Stimulated activated CD4-positive, alpha-beta T cell treated with anti-CD3 and anti-CD28 coated beads, Interleukin-12 subunit alpha, Interleukin-12 subunit beta, amount 100 ng/mL, for 48 hours (primary cell): Measurements from ENCODE around the gene SRL.
A peak's percentile ranks its signal among the peaks of the same experiment; 100 is the strongest.

ENCODE experiments used
- DNase-seq, 3 donors: peaks; one replicate each; pipeline ENCODE4 v3.0.0-alpha.2; 2020; ENCODE audit warnings: low read depth in 2 of 3, low spot score in 1 of 3

Gene SRL

GRCh38 chr16:4241928-4242283 lies at the start of gene SRL:
TSS of gene SRL (minus strand) at chr16:4242080. CDS start at chr16:4242067, 13 bp downstream.
- no peak for DNase-seq

- DNase-seq = no peak
Observed at GRCh38 chr16:4290236-4290830, 48.5 kb upstream of the SRL start.

DNA sequence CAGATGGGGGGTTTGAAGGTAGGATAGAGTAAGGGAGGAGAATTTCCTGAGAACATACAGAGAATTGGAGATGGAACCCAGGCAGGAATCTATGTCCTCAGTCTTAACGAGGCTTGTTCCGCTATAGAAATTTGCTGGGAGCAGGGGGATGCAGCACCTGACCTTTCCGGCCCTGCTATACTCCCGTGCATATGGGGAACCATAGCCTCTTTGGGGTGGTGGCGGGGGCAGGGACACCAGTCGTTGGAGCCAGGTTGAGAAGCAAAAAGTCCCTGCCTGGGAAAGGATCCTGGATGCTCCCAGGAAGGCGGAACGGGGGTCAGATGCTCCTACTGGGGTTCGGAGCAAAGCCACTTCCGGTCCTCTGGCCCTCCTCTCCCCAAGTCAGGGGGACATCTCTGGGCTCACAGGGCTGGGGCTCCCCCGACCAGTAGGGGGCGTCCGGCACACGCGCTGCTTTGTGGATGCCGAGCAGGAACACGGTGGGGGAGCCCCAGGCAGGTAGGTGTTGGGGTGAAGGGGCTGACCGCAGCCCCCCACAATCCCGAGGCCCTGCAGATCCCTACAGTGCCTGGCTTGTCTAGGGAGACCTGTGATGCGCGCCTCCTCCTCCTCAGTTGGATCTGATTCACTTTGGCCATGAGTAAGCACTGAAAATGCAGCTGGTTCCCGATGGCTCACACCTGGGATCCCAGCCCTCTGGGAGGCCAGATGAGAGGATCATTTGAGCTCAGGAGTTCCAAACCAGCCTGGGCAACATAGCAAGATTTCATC lies 46.5 kb upstream of the SRL start:
- peak in 2 of 3 donors; percentile 62 to 74 for DNase-seq

- no peak for DNase-seq
Observed at GRCh38 chr16:4285167-4285566, 43.3 kb upstream of the SRL start.

- DNase-seq = no peak
Observed at GRCh38 chr16:4283939-4284338, 42.1 kb upstream of the SRL start.

DNA sequence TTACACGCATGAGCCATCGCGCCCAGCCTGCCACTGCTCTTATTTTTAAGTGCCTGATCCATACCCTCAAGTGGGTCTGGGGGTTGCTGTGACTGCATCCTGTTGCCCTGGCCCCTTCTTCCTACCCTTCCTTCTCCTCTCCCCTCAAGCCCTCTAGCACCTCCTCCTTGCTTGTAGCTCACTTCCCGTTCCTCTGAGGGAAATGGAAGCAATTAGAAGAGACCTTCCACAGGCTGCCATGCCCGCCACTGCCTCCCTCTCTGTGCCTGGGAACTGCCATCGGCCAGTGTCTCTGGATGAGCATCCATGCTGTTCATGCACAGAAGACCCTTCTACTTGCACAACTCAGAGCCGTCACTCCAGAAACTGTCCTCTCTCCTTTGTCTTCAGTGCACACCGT lies 41.6 kb upstream of the SRL start:
- DNase-seq = no peak

DNA sequence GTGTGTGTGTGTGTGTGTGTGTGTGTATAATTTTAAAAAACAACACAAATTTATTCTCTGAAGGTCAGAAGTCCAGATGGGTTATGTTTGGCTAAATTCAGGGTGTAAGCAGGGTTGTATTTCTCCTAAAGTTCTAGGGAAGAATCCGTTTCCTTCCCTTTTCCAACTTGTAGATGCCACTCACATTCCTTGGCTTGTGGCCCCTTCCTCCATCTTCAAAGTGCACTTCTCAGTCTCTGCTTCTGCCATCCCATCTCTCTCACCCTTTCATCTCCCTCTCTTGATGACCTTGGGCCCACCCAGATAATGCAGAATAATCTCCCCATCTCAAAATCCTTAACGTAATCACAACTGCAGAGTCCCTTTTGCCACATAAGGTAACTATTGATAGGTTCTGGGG lies 38.7 kb upstream of the SRL start:
- DNase-seq = no peak

- DNase-seq = no peak
Observed at GRCh38 chr16:4277987-4278513, 36.2 kb upstream of the SRL start.

DNA sequence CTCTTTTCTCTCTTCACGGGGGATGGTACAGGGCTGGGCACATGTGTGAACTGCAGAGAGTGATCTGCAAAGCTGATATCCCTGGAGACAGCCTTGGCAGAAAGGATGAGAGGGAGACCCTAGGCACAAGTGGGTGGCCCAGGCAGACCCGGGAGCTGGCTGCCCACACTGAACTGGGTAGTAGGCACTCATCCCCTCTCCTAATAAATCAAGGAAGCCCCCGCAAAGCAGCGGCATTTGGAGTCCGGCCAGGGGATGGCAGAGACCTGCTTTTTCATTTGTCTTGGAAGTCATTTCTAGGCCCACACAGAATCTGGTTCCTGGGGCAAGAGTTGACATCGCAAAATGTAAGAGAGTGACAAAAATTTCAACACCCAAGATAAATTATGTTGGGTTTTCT lies 34.0 kb upstream of the SRL start:
- no peak for DNase-seq

DNA sequence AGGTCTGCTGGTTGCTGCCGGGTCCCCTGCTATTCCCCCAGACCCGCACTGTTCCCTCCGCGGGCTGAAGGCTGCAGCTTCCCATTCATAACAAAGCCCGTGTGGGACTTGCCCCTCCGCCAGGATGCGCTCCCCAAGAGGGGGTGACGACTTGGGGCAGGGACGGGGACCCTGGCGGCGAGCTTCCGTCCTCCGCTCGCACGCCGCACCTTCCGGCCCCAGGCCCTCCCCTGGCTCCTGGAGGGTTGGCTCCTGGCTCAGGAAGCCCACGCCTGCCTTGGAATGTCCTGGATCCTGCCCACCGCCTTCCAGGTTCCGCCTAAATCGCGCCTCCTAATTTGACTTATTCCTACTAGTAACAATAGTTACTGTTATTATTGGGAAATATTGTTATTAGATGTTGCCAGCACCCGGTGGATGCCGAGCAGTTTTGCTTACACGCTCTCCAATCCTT lies 32.0 kb upstream of the SRL start:
- DNase-seq = peak; percentile 29 to 43 (median 43)

DNA sequence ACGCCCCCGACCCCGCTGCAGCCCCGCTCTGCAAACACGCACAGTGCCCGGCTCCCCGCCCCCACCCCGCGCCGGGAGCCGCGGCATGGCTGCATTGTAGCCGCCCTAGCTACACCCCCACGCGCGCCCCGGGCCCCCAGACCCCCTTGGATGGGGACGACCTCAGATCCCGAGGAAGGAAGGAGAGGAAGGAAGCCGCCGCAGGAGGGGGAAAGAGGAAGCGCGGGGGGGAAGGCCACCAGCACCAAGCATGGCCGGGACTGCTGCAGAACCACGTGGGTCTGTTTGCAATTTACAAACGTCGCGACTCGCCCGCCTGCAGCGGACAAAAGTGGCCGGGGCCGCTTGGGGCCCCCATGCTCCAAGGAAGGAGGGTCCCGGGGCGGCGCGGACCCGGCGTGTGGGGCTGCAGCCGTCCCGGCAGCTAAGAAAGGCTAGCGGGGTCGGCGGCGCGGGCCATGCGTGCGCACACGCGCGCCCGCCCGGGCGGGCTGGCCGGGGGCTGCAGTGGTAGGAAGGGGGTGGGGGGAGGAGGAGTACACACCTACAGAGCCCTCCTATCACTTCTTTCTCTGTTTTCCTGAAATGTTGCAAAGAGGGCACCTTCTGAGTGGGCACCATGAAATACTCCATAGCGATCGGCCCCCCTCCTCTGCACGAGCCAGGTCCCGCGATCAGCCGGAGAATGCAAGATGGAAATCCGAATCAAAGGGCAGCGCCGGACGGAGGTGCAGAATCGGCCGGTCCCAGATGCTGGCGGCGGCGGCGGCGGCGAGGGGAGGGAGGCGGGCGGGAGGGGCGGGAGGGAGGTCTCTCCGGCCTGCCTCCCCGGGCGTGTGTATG lies 30.5 kb upstream of the SRL start:
- peak in 1 of 3 donors; percentile 31 for DNase-seq

DNA sequence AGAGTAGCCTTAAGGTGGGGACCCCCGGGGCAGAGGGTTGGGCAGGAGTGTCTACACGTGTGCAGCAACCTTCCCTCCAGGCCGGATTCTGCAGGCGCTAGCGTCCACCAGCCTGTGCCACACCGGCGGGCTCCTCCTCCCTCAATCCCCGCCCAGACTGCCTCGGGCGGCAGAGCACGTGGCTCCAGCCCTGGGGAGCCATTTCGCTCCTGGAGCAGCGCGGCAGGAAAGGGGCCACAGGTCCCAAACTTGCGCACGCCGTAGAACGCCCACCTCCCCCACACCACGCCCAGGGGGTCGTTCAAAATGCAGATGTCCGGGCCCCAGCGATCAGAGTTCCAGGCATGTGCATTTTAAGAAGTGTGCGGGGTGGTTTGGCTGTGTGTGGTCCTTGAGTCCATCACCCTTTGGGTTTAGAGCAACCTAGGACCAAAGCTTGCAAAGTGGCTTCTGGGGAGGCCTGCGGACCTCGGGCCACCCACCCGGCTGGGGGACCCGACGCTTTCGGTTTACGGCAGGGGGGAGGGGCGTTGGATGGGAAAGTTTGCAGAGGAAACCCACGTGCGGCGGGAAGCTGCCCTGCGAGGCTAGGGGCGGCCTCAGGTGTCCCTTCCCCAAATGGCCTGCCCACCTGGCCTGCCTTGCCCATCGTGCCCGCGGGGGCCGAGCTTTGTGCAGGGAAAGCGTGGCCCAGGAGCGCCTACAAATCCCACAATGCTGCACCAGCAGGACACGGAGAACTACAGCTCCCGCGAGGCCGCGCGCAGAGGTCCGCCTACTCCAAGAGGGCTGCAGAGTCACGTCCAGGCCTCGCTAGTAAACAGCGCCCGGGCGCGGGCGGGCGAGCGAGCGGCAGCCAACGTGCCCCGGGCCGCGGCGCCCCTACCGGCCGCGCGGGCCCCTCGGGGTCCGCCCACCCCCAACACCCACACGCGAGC lies 29.6 kb upstream of the SRL start:
- peak; percentile 79 to 87 (median 86) for DNase-seq

- DNase-seq = no peak
Observed at GRCh38 chr16:4270595-4270994, 28.7 kb upstream of the SRL start.

DNA sequence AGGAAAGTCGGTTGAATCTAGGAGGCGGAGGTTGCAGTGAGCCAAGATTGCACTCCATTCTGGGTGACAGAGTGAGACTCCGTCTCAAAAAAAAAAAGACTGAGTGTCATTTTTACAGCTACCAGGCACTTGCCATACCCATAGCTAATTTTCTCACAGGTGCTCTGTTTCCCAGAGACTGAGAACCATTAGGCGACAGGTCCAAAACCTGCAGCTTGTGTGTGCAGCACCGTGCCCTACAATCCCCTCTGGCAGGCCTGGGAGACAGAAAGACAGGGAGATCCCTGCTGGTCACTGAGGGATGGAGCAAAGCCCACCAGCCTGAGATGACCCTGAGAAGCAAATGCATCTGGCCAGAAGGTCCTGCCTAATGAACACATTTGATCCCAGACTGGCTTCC lies 28.2 kb upstream of the SRL start:
- no peak for DNase-seq

GRCh38 chr16:4266372-4266771 lies 24.5 kb upstream of the SRL start:
- DNase-seq = no peak

- DNase-seq = no peak
Observed at GRCh38 chr16:4265676-4266075, 23.8 kb upstream of the SRL start.

DNA sequence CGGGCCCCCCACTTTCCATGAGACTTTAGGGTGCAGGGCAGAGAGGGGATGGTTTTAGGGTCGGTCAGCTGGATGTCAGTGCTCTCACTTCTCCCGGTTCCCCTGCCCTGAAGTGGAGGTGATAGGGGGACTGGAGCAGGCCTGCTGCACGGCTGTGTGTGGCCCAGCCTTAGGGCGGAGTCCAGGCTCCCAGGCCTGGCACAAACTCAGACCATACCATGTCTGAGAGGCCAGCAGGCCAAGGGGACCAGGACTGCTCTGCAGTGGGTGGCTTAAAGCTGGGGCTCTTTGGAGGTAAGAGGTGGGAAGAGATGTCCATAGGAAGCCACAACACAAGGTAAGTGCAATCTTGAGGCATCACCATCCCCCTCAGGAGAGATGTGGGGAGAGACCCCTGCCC lies 22.7 kb upstream of the SRL start:
- DNase-seq = no peak

GRCh38 chr16:4263504-4264436 lies 21.9 kb upstream of the SRL start:
- DNase-seq = peak in 1 of 3 donors; percentile 9

GRCh38 chr16:4262303-4262835 lies 20.5 kb upstream of the SRL start:
- DNase-seq = no peak
